ENCODE results near the gene IGFALS. TPM values are rescaled to one million over a fixed set of nuclear protein-coding genes. Genes with fewer than 3 reads are reported as not detected.

The IGFALS gene
- total RNA-seq, 4 donors from 2014 or later, result 0.27 to 10.8 (median 0.48) TPM; not detected in 1

DNA sequence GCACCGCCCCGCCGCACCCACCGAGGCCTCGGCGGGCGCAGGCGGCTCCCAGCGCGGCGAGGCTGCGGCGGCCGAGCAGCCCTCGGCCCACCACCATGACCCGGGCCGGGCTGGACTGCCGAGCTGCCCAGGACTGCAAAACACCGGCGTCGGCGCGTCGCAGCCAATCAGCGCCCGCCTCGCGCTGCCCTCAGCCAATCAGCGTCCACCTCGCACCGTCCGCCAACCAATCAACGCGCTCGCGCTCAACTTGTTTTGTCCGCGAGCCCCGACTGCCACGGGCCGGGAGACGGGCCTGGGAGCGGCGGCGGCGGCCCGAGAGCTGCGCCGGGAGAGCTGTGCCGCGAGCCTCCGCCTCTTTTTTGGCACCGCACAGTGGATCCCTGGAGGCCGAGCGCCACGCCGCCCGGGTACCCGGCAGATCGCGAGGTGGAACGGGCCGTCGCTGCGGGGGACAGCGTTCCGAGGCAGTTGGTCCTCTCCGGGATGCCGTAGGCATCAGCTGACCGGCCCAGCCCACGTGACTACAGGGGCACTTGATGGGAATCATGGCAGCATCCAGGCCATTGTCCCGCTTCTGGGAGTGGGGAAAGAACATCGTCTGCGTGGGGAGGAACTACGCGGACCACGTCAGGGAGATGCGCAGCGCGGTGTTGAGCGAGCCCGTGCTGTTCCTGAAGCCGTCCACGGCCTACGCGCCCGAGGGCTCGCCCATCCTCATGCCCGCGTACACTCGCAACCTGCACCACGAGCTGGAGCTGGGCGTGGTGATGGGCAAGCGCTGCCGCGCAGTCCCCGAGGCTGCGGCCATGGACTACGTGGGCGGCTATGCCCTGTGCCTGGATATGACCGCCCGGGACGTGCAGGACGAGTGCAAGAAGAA, 33.4 kb upstream of the IGFALS start, which contains the start of the genes FAHD1 and HAGH:
FAHD1 (plus strand) TSS at position 516 of the 883 bp plus-strand sequence; CDS start at position 549, 33 bp downstream.
HAGH (minus strand) TSS at position 135 of the 883 bp plus-strand sequence; CDS start at position 97, 38 bp downstream.
- TF ChIP-seq EP300 (IDR thresholded peaks at IDR 0.05; ENCODE audit: low read depth) (no peak), POLR2A (IDR thresholded peaks at IDR 0.05) (peak; percentile 77), POLR2AphosphoS5 (IDR thresholded peaks at IDR 0.05) (peak; percentile 83 to 87 (median 87))
- TF ChIP-seq, protein P1, sequence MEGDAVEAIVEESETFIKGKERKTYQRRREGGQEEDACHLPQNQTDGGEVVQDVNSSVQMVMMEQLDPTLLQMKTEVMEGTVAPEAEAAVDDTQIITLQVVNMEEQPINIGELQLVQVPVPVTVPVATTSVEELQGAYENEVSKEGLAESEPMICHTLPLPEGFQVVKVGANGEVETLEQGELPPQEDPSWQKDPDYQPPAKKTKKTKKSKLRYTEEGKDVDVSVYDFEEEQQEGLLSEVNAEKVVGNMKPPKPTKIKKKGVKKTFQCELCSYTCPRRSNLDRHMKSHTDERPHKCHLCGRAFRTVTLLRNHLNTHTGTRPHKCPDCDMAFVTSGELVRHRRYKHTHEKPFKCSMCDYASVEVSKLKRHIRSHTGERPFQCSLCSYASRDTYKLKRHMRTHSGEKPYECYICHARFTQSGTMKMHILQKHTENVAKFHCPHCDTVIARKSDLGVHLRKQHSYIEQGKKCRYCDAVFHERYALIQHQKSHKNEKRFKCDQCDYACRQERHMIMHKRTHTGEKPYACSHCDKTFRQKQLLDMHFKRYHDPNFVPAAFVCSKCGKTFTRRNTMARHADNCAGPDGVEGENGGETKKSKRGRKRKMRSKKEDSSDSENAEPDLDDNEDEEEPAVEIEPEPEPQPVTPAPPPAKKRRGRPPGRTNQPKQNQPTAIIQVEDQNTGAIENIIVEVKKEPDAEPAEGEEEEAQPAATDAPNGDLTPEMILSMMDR (IDR thresholded peaks at IDR 0.05), result no peak
- H3K36me3 ChIP-seq, result peaks cover 0 to 7% (median 2%) of the 10 kb centered on the region in 4 donors
- H3K4me1 ChIP-seq, result peaks cover 24 to 45% (median 35%) of the 10 kb centered on the region in 4 donors
- intact Hi-C loops (cut with DNase I; ENCODE audit: low total_unique reads), result no loop called here
- H3K27me3 ChIP-seq, result no peaks in the 10 kb centered on the region
- peak within 1 kb of the TSS; percentile 80 to 97 (median 94) for H3K27ac ChIP-seq
- peak; percentile 94 for DNase-seq
- H3K4me3 ChIP-seq, result peak within 1 kb of the TSS; percentile 62 to 89 (median 68)
- WGBS, 2 donors (ENCODE audit: low coverage in 1 of 2), result 0% methylated on average over 84 of the region's 104 CpGs; no CpG with 5 or more reads in 1 of the 2 donors
- no peaks in the 10 kb centered on the region for H3K9me3 ChIP-seq
- in situ Hi-C loops (cut with MboI; ENCODE audit: low pct_ligation_motif_present in 1 of 4, low pct_unique_long_range_greater_than_20kb in 1 of 4, low sequenced_read_pairs in 3 of 4), result no loop called here

DNA sequence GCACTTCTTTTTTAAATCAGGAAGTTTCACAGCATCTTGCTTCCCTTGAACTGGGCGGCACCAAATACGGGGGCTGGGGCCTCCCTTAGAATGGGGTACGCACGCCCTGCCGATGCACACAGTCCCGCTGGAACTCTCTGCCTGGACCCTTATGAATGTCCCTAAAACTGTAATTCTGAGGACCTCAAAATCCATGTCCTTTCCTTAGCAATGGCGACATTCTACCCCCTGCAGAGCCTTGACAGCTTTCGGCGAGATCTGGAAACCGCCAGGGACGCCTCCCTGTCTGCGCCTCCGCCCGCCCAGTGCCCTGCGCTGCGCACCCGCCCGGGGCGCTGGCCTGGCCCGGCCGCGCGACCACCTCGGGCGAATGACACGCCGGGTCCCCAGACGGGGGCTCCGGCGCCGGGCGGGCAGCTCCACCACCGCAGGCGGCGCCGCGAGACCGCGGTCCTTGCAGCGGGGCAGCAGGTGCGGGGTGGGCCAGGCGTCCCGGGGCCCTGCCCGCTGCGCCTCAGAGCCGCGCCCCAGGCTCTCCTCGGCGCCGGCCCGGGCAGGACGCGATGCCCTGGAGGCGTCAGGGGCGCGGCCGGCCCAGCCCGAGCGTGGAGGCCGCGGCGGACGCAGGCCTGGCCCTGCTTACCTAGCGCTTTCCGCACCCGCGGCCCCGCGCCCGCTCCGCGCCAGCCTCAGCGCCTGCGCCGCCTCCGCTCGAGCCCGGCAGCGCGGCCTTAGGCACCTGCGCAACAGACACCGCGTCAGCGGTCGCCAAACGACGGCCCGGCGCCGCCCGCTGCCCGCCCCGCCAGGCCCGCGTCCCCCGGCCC, 32.6 kb upstream of the IGFALS start:
- Histone ChIP-seq H3K27me3 (no peaks in the 10 kb centered on the region), H3K9me3 (no peaks in the 10 kb centered on the region), H3K4me3 (peak overlapping the region; percentile 56 to 74 (median 62)), H3K27ac (peak overlapping the region; percentile 80 to 97 (median 94)), H3K36me3 (peaks cover 0 to 13% (median 0%) of the 10 kb centered on the region in 4 donors), H3K4me1 (peaks cover 24 to 45% (median 35%) of the 10 kb centered on the region in 4 donors)
- in situ Hi-C loops (cut with MboI; ENCODE audit: low pct_ligation_motif_present in 1 of 4, low pct_unique_long_range_greater_than_20kb in 1 of 4, low sequenced_read_pairs in 3 of 4), result no loop called here
- intact Hi-C loops (cut with DNase I; ENCODE audit: low total_unique reads), result no loop called here
- TF ChIP-seq POLR2A (IDR thresholded peaks at IDR 0.05) (no peak), EP300 (IDR thresholded peaks at IDR 0.05; ENCODE audit: low read depth) (no peak), POLR2AphosphoS5 (IDR thresholded peaks at IDR 0.05) (no peak)
- TF ChIP-seq, protein P1 (IDR thresholded peaks at IDR 0.05), result peak in 1 of 5 experiments; percentile 13
- 1% methylated on average over 50 of the region's 96 CpGs; no CpG with 5 or more reads in 1 of the 2 donors for WGBS, 2 donors (ENCODE audit: low coverage in 1 of 2)
- DNase-seq, result peak; percentile 63

DNA sequence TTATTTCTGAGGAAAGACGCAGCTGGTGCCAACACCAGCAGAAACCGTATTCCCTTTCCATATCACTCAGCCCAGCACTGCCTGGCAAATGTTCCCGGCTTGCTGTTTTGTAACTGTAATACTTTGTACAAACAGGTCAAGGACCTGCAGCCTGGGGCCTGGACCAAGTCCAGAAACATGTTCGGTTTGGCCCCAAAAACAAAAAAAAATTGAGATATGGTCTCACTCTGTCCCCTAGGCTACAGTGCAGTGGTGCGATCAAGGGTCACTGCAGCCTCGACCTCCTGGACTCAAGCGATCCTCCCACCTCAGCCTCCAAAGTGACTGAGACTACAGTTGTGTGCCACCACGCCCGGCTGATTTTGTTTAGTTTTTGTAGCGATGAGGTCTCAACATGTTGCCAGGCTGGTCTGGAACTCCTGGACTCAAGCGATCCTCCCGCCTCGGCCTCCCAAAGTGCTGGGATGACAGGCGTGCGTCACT, 31.9 kb upstream of the IGFALS start:
- no peaks in the 10 kb centered on the region for H3K9me3 ChIP-seq
- TF ChIP-seq, protein P1 (IDR thresholded peaks at IDR 0.05), result no peak
- no peak for TF ChIP-seq EP300 (IDR thresholded peaks at IDR 0.05; ENCODE audit: low read depth)
- no peak for TF ChIP-seq POLR2A (IDR thresholded peaks at IDR 0.05)
- no peak for TF ChIP-seq POLR2AphosphoS5 (IDR thresholded peaks at IDR 0.05)
- H3K4me3 ChIP-seq, result peak overlapping the region; percentile 56 to 74 (median 62)
- in situ Hi-C loops (cut with MboI; ENCODE audit: low pct_ligation_motif_present in 1 of 4, low pct_unique_long_range_greater_than_20kb in 1 of 4, low sequenced_read_pairs in 3 of 4) (no loop called here), intact Hi-C loops (cut with DNase I; ENCODE audit: low total_unique reads) (no loop called here)
- 50 to 60% methylated on average over 2 to 15 of the region's 15 CpGs for WGBS, 2 donors (ENCODE audit: low coverage in 1 of 2)
- DNase-seq, result no peak
- H3K27ac ChIP-seq, result peak overlapping the region; percentile 80 to 97 (median 94)
- peaks cover 24 to 41% (median 34%) of the 10 kb centered on the region in 4 donors for H3K4me1 ChIP-seq
- no peaks in the 10 kb centered on the region for H3K27me3 ChIP-seq
- H3K36me3 ChIP-seq, result peaks cover 0 to 16% (median 0%) of the 10 kb centered on the region in 4 donors

Data from transverse colon (tissue), 4 donors.